Measurements from ENCODE around the gene EFNA5.

DNA sequence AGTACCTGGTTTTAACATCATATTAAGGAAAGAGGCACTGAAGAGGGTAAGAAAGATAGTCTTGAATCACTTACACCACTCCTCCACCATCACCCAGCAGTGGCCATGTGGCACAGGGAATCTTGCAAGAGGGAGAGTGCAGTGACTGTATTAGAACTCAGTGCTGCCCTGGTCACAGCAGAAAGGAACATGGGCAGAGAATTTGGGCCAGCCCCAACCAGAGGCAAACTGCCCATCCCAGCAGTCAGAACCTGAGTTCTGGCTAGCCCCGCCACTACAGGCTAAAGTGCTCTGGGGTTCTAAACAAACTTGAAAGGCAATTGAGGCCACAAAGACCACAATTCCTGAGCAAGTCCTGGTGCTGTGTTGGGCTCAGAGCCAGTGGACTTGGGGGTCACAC lies 16.7 kb upstream of the EFNA5 start:
- TF ChIP-seq, protein P1, sequence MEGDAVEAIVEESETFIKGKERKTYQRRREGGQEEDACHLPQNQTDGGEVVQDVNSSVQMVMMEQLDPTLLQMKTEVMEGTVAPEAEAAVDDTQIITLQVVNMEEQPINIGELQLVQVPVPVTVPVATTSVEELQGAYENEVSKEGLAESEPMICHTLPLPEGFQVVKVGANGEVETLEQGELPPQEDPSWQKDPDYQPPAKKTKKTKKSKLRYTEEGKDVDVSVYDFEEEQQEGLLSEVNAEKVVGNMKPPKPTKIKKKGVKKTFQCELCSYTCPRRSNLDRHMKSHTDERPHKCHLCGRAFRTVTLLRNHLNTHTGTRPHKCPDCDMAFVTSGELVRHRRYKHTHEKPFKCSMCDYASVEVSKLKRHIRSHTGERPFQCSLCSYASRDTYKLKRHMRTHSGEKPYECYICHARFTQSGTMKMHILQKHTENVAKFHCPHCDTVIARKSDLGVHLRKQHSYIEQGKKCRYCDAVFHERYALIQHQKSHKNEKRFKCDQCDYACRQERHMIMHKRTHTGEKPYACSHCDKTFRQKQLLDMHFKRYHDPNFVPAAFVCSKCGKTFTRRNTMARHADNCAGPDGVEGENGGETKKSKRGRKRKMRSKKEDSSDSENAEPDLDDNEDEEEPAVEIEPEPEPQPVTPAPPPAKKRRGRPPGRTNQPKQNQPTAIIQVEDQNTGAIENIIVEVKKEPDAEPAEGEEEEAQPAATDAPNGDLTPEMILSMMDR (IDR thresholded peaks at IDR 0.05), result no peak
- TF ChIP-seq ZFX (IDR thresholded peaks at IDR 0.05; ENCODE audit: borderline replicate concordance), result no peak

Measured in 22Rv1 (cell line).